ENCODE results near the gene CLTRN.
"Not testable (repeated sequence)": the region's sequence is repeated elsewhere in the genome, so short reads cannot be mapped to it uniquely, and the experiment has no call there.

Gene CLTRN

DNA sequence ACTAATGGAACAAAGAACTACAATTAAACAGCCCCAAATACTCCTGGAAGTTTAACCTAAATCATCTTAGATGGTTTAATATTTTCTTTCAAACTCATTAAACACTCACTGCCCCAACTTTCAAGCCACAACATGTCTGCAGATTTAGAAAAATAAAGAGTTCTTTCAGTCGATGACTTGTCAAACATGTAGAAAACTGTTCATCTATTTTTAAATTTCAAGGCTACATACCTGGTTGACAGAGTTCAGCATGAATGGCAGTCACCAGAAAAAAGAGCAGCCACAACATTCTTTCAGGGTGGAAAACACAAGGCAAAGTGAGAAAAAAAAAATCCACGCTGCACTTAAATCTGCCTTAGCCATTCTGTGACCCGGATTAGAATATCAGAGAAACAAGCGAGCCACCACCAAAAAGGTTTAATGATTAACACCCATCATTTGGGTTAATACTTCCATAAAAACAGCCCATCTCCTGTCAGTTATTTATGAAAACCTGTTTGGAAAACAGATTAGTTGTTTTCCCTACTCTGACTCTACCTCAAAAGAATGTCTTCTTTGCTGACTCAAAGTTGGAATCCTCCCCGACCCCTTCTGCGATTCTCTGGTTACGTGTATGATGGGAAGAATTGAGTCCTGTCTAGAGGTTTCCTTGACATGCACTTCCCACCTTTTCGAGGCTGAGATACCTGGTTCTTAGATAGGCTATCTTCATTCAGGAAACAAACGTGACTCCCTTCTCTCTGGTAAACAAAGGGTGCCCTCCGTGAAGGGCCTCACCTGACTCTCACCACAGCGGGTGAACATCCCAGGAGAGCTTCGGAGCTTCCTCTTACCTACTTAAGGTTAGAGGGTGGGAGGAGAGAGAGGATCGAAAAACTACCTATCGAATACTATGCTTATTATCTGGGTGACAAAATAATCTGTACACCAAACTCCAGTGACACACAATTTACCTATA lies at the start of gene CLTRN:
Gene CLTRN (minus strand): TSS at position 319 of the 958 bp plus-strand sequence. CDS start 30 bp downstream, at position 289.
- no peak for DNase-seq (ENCODE audit: low read depth in 2 of 2)

DNA sequence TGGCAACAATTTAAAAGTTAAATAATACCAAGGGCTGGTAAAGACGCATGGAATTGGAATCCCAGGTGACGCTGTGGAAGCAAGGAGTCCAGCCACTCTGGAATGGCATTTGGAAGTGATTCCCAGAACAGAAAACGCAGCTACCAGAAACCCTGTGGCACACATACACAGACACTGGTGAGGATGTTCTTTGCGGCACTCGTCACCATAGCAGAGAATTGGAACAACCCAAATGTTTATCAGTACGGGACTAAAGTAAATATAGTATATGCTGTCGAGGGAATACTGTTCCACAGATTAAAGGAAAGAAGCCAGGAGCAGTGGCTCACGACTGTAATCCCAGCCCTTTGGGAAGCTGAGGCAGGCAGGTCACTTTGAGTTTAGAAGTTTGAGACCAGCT lies 39.7 kb upstream of the CLTRN start:
- not testable (repeated sequence) for DNase-seq (ENCODE audit: low read depth in 2 of 2)

DNA sequence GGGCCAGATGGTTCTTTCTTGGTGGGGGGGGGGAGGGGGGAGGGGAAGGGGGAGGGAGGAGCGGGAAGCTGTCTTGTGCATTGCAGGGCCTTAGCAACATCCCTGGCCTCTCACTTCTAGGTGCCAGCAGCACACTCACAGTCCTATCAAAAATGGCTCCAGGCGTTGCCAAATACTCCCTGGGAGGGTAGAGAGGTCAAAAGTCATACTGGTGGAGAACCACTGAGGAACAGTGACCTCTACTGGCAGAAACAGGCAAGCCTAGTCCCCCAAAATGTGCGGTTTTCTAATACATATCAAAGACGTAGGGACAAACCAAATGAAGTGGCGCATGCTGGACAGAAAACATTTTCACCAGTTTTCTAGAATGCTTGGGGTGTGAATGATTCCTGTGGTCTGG lies 39.2 kb upstream of the CLTRN start:
- DNase-seq (ENCODE audit: low read depth in 2 of 2), result not testable (repeated sequence)

DNA sequence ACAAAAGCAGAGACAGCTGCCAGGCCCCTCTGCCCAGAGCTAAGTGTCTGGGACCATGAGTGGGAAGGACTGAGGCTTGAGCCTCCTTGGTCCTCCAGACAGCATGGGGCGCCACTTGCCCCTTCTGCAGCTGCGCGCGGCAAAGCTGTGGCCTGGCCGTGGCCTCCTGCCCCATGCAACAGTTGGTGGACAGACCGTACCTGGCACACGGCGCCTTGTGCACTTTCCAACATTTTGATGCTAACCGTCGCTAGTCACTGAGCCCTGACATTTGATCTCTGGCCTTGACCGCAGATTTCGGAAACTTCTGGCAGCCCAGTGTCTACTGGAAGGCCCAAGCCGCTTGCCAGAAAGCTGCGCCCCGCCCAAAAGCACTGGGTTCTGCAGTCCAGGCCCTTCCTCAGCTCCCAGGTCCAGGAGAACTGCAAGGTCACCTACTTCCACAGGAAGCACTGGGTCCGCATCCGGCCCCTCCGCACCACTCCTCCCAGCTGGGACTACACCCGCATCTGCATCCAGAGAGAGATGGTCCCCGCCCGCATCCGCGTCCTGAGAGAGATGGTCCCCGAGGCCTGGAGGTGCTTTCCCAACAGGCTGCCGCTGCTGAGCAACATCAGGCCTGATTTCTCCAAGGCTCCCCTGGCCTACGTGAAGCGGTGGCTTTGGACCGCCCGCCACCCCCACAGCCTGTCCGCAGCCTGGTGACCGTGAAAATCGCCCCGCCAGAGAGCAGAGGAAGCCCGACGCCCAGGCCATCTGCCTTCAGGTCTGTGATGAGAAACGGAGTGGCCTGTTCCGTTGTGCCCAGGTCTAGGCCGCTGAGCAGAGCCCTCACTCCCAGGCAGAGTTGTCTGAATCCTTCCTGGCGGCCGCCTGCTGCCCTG lies 38.1 kb upstream of the CLTRN start:
- no peak for DNase-seq (ENCODE audit: low read depth in 2 of 2)

DNA sequence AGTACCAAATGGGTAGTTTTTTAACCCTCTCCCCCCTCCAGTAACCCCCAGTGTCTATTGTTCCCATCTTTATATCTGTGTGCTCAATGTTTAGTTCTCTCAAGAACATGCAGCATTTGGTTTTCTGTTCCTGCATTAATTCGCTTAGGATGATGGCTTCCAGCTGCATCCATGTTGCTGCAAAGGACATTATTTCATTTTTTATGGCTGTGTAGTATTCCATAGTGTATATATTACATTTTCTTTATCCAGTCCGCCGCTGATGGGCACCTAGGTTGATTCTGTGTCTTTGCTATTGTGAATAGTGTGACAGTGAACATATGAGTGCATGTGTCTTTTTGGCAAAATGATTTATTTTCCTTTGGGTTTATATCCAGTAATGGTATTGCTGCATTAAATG lies 31.9 kb upstream of the CLTRN start:
- DNase-seq (ENCODE audit: low read depth in 2 of 2), result no peak

- no peak for DNase-seq (ENCODE audit: low read depth in 2 of 2)
These were observed 30.4 kb upstream of the CLTRN start for GRCh38 chrX:15694941-15695451.

- DNase-seq (ENCODE audit: low read depth in 2 of 2), result peak; percentile 27 to 38
These were observed 22.4 kb upstream of the CLTRN start for GRCh38 chrX:15686818-15687685.

DNA sequence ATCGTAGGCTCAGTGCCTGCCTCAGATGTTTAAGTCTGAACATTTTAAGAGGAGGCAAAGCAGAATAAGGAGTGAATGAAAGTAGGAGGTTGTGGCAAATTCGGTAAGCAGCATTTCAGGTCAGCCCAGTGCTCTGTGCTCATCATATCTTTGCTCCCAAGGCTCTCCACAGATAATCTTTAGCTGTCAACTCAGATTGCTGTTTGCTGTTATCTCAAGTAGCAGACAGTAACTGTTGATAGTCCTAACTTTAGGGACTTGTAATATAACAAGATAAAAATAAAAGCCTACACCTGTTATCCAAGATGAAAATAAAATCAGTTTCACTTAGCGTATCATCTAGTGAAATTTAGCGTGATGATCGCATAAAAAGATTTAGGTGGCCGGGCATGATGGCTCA lies 18.6 kb upstream of the CLTRN start:
- DNase-seq (ENCODE audit: low read depth in 2 of 2), result no peak

DNA sequence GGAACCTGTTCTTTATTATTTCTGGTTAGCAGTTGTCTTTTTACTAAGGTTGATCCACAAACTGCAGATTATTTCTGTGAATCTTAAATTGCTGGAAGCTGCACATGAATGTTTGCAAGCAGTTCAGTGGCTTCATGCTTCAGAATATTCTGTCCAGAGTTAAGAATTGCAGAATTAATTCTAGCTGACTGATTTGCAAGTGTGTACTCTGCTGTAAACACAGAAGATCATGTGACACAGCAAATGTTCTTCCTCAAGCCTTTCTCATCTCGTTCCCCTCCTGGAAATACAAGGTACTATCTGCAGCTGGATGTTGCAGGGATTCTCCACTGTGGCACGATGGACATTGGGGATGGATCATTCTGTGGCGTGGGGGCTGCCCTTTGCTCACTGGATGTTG lies 16.8 kb upstream of the CLTRN start:
- no peak for DNase-seq (ENCODE audit: low read depth in 2 of 2)

DNA sequence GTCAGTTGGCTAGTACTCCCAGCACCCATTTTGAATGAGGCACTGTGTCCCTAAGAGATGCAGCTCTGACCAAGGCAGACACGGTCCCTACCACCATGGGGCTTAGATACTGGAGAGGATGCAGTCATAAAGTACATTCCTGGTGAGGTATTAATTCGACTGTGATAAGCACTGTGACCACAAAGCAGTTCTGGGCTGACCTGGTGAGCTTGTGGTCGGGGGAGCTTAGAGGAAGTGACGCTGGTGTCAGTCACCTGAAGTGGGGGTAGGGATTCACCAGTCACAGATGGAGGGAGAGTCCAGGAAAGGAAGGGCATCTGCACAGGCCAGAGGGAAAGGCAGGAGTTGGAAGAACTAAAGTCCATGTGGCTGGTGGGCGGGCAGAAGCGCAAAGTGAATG lies 15.8 kb upstream of the CLTRN start:
- DNase-seq (ENCODE audit: low read depth in 2 of 2), result no peak

- DNase-seq (ENCODE audit: low read depth in 2 of 2), result no peak
These were observed 14.6 kb upstream of the CLTRN start for GRCh38 chrX:15679246-15679645.

- DNase-seq (ENCODE audit: low read depth in 2 of 2), result no peak
These were observed 13.7 kb upstream of the CLTRN start for GRCh38 chrX:15678339-15678738.

DNA sequence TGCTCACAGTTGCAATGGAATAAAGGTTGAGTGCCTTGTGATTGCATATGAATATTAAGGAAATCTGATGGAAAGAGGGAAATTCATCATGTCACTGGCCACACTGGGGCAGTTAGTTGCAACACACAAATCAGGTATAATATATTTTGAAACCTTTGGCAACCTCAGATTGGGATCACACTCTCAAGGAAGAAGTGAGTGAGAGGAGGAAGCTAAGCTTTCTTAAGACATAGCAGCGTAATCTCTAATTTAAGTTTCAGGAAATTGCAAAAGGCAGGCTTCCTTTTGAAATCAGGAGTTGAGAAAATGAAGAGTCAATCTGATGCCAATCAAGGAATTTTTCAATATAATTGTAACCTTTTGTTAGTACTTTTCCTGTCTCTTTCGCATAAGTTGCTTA lies 12.3 kb upstream of the CLTRN start:
- DNase-seq (ENCODE audit: low read depth in 2 of 2), result no peak

- DNase-seq (ENCODE audit: low read depth in 2 of 2), result peak; percentile 60 to 74
These were observed 10.9 kb upstream of the CLTRN start for GRCh38 chrX:15675490-15675921.

DNA sequence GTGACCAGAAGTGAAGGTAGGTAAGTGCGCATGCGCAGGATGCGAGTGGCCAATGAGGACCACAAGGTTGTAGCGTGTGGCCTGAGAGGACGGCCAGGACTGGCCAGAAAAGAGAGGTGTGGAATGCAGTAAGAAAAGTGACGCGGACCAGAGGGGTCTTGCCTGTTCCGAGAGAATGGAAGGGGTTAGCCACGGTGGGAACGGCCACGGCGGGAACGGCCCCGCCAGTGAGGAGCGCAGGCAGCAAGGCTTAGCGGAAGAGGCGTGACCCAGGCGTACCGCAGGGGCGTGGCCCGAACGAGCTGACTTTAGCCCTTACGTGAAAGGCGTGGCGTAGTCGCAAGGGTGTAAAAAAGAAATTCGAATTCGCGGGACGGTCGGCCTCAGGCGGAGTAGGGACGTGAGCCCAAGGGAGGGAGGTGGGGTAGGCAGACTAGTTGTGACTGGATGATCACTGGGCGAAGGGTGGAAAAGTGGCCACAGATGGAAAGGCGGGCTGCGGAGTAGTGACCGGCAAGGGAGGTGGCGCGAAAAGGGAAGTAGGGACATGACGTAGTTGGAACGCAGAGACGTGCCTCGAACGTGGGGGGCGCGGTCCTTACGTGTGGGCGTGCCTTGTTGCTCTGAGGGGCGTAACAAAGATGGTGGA lies 10.4 kb upstream of the CLTRN start:
- DNase-seq (ENCODE audit: low read depth in 2 of 2), result peak; percentile 64 to 78

DNA sequence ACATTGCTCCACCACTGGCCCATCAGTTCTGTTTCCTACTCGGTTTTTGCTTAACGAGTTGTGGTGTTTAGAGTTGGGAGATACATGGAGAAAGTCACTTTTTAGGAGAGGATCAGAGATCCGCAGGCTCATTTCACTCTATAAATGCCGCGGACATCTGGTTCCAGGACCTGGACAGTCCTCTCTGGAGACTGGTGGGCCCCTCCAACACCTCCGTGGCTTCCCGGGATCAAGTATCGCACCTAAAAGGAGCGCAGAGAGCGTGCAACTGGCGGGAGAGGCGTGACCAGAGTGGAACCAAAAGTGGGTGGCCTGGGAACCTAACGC lies 9.9 kb upstream of the CLTRN start:
- no peak for DNase-seq (ENCODE audit: low read depth in 2 of 2)

- DNase-seq (ENCODE audit: low read depth in 2 of 2), result no peak
These were observed 9.4 kb upstream of the CLTRN start for GRCh38 chrX:15673970-15674369.

DNA sequence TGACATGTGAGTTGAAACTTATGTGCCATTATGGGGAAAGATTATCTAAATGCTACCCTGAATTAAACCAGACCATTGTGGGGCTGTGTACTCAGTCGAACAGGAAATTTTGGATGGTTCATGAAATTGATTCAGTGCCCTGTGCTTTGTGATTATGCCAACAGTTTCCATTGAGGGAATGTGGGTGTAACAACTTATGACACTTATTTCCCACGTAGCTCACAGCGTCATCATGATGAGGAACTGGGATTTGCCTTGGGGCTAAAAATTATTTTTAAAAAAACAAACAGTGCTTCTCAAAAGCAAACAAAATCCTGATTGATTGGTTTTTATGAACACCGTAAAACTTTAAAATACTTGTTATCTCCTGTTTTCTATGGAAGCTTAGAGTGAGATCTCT lies 8.3 kb upstream of the CLTRN start:
- DNase-seq (ENCODE audit: low read depth in 2 of 2), result no peak

GRCh38 chrX:15663439-15663838 lies 1.2 kb downstream of the CLTRN start:
- DNase-seq (ENCODE audit: low read depth in 2 of 2), result no peak

GRCh38 chrX:15654804-15655203 lies 9.8 kb downstream of the CLTRN start:
- DNase-seq (ENCODE audit: low read depth in 2 of 2), result not testable (repeated sequence)

GRCh38 chrX:15653961-15654360 lies 10.6 kb downstream of the CLTRN start:
- no peak for DNase-seq (ENCODE audit: low read depth in 2 of 2)

Data from stimulated activated CD8-positive, alpha-beta memory T cell treated with anti-CD3 and anti-CD28 coated beads, Interleukin-7, amount 100 ng/mL, for 1 hour (primary cell).